ENCODE data around the gene LPP. TPM values are rescaled to one million over a fixed set of nuclear protein-coding genes. Genes with fewer than 3 reads are reported as not detected.
A peak's percentile ranks its signal among the peaks of the same experiment; 100 is the strongest.

LPP gene
- total RNA-seq, 1 donor from 2014 or later: 96.7 TPM

GRCh38 chr3:188939814-188940572 is 786.0 kb downstream of the LPP start:
- no peak for TF ChIP-seq CTCF (conservative IDR thresholded peaks at IDR 0.05)
- Mint-ChIP-seq H3K27ac (no peak overlapping the region), H3K9me3 (peaks cover 5% of the 10 kb centered on the region), H3K27me3 (peaks cover under 1% of the 10 kb centered on the region), H3K4me1 (ENCODE audit: unreplicated experiment) (no peaks in the 10 kb centered on the region), H3K36me3 (no peaks in the 10 kb centered on the region), H3K4me3 (no peak overlapping the region)
- DNase-seq (ENCODE audit: extremely low spot score, unreplicated experiment): no peak

Small RNA genes lying within 50 kb of the gene (microRNA-seq; reads per million reads assigned to microRNA genes)
- gene MIR28: 5,469 reads per million, percentile 92 among the genes with 10 or more reads in this experiment

Measured in type B pancreatic cell (in vitro differentiated cells).